ENCODE measurements around the gene NDUFS8.

DNA sequence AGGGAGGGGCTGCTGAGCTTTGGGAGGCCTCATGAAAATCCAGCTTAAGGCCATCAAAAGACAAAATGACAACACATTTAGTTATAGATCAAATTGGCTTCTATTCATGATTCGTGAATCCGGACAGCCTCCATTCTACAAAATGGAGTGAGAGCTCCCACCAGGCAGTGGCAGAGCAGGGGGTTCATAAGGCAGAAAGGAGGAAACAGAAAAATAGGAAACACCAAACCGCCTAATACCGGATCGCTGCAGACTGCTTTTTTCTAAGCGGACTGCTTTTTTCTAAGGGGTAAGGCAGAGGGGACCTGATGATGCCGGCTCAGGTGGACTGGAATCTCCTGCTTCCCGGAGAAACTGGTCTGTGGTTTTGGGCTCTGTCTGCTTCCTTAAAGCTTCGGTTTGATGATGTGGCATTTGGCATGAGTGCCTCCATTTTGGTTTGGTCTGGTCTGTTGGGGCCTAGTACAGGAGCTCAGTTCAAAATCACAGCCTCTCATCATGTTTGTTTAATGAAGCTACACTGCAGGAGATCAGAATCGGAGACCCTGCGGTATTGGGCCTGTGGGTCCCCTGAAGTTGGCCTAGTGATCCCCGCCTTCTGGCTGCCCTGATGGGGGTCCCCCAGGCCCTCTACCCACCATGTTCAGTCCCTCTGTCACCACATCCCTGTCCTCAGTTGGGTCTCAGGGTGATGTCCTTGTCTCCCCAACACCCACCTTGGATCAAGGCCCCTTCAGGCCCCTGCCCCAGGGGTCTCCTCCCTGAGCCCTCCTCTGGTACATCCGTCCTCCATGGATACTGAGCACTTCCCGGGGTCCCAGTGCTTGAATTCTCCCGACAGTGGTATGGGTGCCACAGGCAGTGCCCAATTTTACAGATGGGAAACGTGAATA, 19.2 kb upstream of the NDUFS8 start:
- TF ChIP-seq, protein P1, sequence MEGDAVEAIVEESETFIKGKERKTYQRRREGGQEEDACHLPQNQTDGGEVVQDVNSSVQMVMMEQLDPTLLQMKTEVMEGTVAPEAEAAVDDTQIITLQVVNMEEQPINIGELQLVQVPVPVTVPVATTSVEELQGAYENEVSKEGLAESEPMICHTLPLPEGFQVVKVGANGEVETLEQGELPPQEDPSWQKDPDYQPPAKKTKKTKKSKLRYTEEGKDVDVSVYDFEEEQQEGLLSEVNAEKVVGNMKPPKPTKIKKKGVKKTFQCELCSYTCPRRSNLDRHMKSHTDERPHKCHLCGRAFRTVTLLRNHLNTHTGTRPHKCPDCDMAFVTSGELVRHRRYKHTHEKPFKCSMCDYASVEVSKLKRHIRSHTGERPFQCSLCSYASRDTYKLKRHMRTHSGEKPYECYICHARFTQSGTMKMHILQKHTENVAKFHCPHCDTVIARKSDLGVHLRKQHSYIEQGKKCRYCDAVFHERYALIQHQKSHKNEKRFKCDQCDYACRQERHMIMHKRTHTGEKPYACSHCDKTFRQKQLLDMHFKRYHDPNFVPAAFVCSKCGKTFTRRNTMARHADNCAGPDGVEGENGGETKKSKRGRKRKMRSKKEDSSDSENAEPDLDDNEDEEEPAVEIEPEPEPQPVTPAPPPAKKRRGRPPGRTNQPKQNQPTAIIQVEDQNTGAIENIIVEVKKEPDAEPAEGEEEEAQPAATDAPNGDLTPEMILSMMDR (IDR thresholded peaks at IDR 0.05) = no peak
- TF ChIP-seq POLR2A (IDR thresholded peaks at IDR 0.05) = no peak

Measured in testis (tissue), 2 donors.